PFSK-1 (cell line): ENCODE results near the gene CYP4F3.

ENCODE experiments used
- FOXP2 ChIP-seq: optimal IDR thresholded peaks from 2 replicates; pipeline ENCODE3; 2011; ENCODE audit warnings: borderline replicate concordance, control low read depth, inconsistent platforms; ENCODE audit not compliant: insufficient read depth; ENCODE audit errors: extremely low read length, extremely low read depth
- POLR2AphosphoS5 ChIP-seq: IDR thresholded peaks from 2 replicates; pipeline ENCODE4 v1.6.1; 2012; ENCODE audit warnings: low read depth, mild to moderate bottlenecking, control low read depth, low read length, moderate library complexity
- REST ChIP-seq, 2 experiments: IDR thresholded peaks; 2 replicates each; pipeline versions ENCODE4 v1.6.1 to v1.8.0; 2011 to 2012; ENCODE audit warnings: low read depth in 2 of 2, low read length in 2 of 2, control low read depth in 1 of 2, inconsistent platforms in 1 of 2, mild to moderate bottlenecking in 1 of 2, moderate library complexity in 1 of 2; ENCODE audit not compliant: insufficient read depth in 1 of 2
- SIN3A ChIP-seq: IDR thresholded peaks from 2 replicates; pipeline ENCODE4 v1.6.1; 2012; ENCODE audit warnings: mild to moderate bottlenecking, low read length, moderate library complexity, borderline replicate concordance; ENCODE audit not compliant: insufficient read depth
- TAF1 ChIP-seq: IDR thresholded peaks from 2 replicates; pipeline ENCODE4 v1.6.1; 2012; ENCODE audit warnings: low read length, control low read depth, borderline replicate concordance; ENCODE audit not compliant: insufficient read depth

The CYP4F3 gene

GRCh38 chr19:15613338-15613737, 27.4 kb upstream of the CYP4F3 start:
- TF ChIP-seq REST (IDR thresholded peaks at IDR 0.05; ENCODE audit: insufficient read depth in 1 of 2, low read depth in 2 of 2, low read length in 2 of 2) (no peak), POLR2AphosphoS5 (no peak)

- no peak for TF ChIP-seq POLR2AphosphoS5
- no peak for TF ChIP-seq FOXP2
- no peak for TF ChIP-seq TAF1
- no peak for TF ChIP-seq SIN3A
- no peak for TF ChIP-seq REST (IDR thresholded peaks at IDR 0.05; ENCODE audit: insufficient read depth in 1 of 2, low read depth in 2 of 2, low read length in 2 of 2)
Observed at GRCh38 chr19:15614507-15615379, 26.0 kb upstream of the CYP4F3 start, which contains the start of gene CYP4F8. CYP4F8 (plus strand) TSS chr19:15615218; CDS start chr19:15615617, 399 bp downstream.

GRCh38 chr19:15615526-15615925, 25.2 kb upstream of the CYP4F3 start:
- no peak for TF ChIP-seq POLR2AphosphoS5
- TF ChIP-seq REST (IDR thresholded peaks at IDR 0.05; ENCODE audit: insufficient read depth in 1 of 2, low read depth in 2 of 2, low read length in 2 of 2): no peak
- no peak for TF ChIP-seq SIN3A
- no peak for TF ChIP-seq FOXP2
- TF ChIP-seq TAF1: no peak

- TF ChIP-seq SIN3A (no peak), POLR2AphosphoS5 (no peak), FOXP2 (no peak), REST (IDR thresholded peaks at IDR 0.05; ENCODE audit: insufficient read depth in 1 of 2, low read depth in 2 of 2, low read length in 2 of 2) (no peak), TAF1 (no peak)
Observed at GRCh38 chr19:15616183-15616582, 24.5 kb upstream of the CYP4F3 start.
